ENCODE data around the gene NRSN2.
A peak's percentile ranks its signal among the peaks of the same experiment; 100 is the strongest.

- TF ChIP-seq REST (IDR thresholded peaks at IDR 0.05; ENCODE audit: insufficient read depth in 1 of 2, low read depth in 2 of 2, low read length in 1 of 2) (no peak), CTCF (IDR thresholded peaks at IDR 0.05) (no peak), POLR2AphosphoS5 (IDR thresholded peaks at IDR 0.05; ENCODE audit: low read depth, low read length) (peak; percentile 65)
Measured at GRCh38 chr20:297925-298775, 48.8 kb upstream of the NRSN2 start.
